Measurements from ENCODE around the gene TGFB2.

The TGFB2 gene

DNA sequence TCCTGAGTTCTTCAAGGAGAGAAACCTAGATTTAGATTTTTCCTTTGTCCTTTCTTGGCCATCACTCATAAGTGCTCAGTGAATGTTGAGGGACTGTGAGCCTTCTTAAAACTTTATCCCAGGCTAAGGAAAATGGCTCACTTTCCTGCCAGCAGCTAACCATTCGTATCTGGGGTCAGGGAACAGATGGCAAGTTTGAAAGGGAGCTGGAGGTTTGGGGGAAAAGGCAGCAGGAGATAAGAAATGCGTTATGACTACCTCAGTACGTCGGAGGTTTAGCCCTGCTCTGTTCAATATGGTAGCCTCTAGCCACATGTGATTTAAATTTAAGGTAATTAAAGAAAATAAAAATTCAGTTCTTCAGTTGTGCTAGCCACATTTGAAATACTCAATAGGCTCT is 46.7 kb upstream of the TGFB2 start:
- H3K79me1 ChIP-seq (replicated peaks; ENCODE audit: low read length, poor library complexity, severe bottlenecking), result peaks cover 21% of the 10 kb centered on the region
- H2BK12ac ChIP-seq (ENCODE audit: low read length in 2 of 2), result no peak overlapping the region
- H4K8ac ChIP-seq (ENCODE audit: low read length), result no peak overlapping the region
- H2BK5ac ChIP-seq (ENCODE audit: low read depth, low read length, poor library complexity, severe bottlenecking), result no peak overlapping the region
- H3K4me3 ChIP-seq (ENCODE audit: insufficient read depth in 1 of 2, low read depth in 1 of 2, low read length in 2 of 2), result no peak overlapping the region
- H2BK120ac ChIP-seq (ENCODE audit: low read depth, low read length), result no peak overlapping the region
- peaks cover 0 to 3% of the 10 kb centered on the region in 2 experiments for H3K36me3 ChIP-seq (ENCODE audit: control insufficient read depth in 1 of 2, insufficient read depth in 2 of 2, low read depth in 1 of 2, low read length in 2 of 2)
- no peak overlapping the region for H4K91ac ChIP-seq (ENCODE audit: low read length)
- no peak overlapping the region for H2AFZ ChIP-seq (ENCODE audit: low read depth, low read length)
- no peak overlapping the region for H3K18ac ChIP-seq (ENCODE audit: low read depth in 1 of 2, low read length in 2 of 2)
- DNase-seq, result no peak
- no peak overlapping the region for H3K4me2 ChIP-seq (ENCODE audit: low read length, poor library complexity, severe bottlenecking)
- H3K9ac ChIP-seq (ENCODE audit: low read length), result no peak overlapping the region
- H3K27me3 ChIP-seq (ENCODE audit: control insufficient read depth in 1 of 2, insufficient read depth in 1 of 2, low read length in 2 of 2), result no peaks in the 10 kb centered on the region
- no peak overlapping the region for H3K27ac ChIP-seq (ENCODE audit: low read length, poor library complexity, severe bottlenecking)
- WGBS, result 81% methylated on average over 2 of the region's 4 CpGs
- no peak overlapping the region for H3K14ac ChIP-seq (ENCODE audit: low read length in 2 of 2)
- no peak overlapping the region for H2AK5ac ChIP-seq (ENCODE audit: low read length, severe bottlenecking)
- no peak overlapping the region for H3K23ac ChIP-seq (ENCODE audit: low read length in 2 of 2)
- no peak overlapping the region for H3K4ac ChIP-seq (ENCODE audit: low read depth in 1 of 2, low read length in 2 of 2)
- no peak overlapping the region for H2BK15ac ChIP-seq (ENCODE audit: low read depth, poor library complexity, severe bottlenecking)
- H3K9me3 ChIP-seq (ENCODE audit: control insufficient read depth, low read length), result no peaks in the 10 kb centered on the region
- no peaks in the 10 kb centered on the region for H3K4me1 ChIP-seq (ENCODE audit: control insufficient read depth, insufficient read depth, low read depth, low read length)

DNA sequence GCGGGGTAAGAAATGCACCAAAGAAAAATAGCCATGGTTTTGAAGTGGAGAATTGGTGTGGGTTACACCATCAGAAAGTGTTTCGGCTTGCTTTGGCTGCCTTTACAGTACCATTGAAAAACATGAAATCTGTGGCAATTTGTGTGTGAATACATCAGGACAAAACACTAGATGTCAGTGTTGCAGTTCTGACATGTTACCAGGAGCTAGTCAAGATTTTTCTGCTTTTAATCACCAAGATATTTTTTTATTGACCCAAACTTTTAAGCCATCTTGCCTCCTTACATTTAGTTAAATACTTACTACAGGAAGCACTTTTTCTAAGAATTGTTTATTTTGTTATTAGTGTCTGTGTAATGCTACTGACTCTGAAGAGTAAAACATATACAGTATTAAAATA is 45.7 kb upstream of the TGFB2 start:
- H4K8ac ChIP-seq (ENCODE audit: low read length), result no peak overlapping the region
- H3K9me3 ChIP-seq (ENCODE audit: control insufficient read depth, low read length), result no peaks in the 10 kb centered on the region
- WGBS, result 78% methylated on average over 2 of the region's 2 CpGs

DNA sequence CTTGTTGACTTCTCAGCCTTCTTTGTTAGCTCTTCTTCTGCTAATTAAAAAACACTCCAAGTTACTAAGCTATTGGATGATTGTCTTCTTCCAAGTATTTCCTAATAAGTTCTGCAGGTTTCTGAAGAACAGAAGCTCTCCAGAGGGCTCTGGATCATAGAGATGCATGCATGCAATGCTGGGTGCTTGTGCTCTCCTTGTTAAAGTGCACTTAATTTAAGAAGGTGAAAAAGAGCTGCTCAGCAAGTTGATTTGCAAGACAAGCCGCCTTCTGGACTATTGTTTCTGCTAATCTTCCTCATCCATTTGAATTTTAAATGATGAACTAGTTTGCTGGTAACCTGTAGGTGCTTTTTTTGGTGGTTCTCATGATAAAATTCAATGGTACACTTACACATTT is 43.9 kb upstream of the TGFB2 start:
- peaks cover 1% of the 10 kb centered on the region for H3K4me1 ChIP-seq (ENCODE audit: control insufficient read depth, insufficient read depth, low read depth, low read length)
- no peak overlapping the region for H3K14ac ChIP-seq (ENCODE audit: low read length in 2 of 2)
- no peak overlapping the region for H2BK15ac ChIP-seq (ENCODE audit: low read depth, poor library complexity, severe bottlenecking)
- no peak overlapping the region for H3K4me2 ChIP-seq (ENCODE audit: low read length, poor library complexity, severe bottlenecking)
- WGBS, result no CpG with 5 or more reads among the region's 1 CpG
- no peak overlapping the region for H3K4ac ChIP-seq (ENCODE audit: low read depth in 1 of 2, low read length in 2 of 2)
- no peak for DNase-seq
- H2AFZ ChIP-seq (ENCODE audit: low read depth, low read length), result no peak overlapping the region
- peaks cover 0 to 15% of the 10 kb centered on the region in 2 experiments for H3K36me3 ChIP-seq (ENCODE audit: control insufficient read depth in 1 of 2, insufficient read depth in 2 of 2, low read depth in 1 of 2, low read length in 2 of 2)
- no peak overlapping the region for H3K23ac ChIP-seq (ENCODE audit: low read length in 2 of 2)
- no peaks in the 10 kb centered on the region for H3K9me3 ChIP-seq (ENCODE audit: control insufficient read depth, low read length)
- no peak overlapping the region for H3K9ac ChIP-seq (ENCODE audit: low read length)
- H3K4me3 ChIP-seq (ENCODE audit: insufficient read depth in 1 of 2, low read depth in 1 of 2, low read length in 2 of 2), result no peak overlapping the region
- H4K91ac ChIP-seq (ENCODE audit: low read length), result no peak overlapping the region
- peaks cover 19% of the 10 kb centered on the region for H3K79me1 ChIP-seq (replicated peaks; ENCODE audit: low read length, poor library complexity, severe bottlenecking)
- H3K27me3 ChIP-seq (ENCODE audit: control insufficient read depth in 1 of 2, insufficient read depth in 1 of 2, low read length in 2 of 2), result no peaks in the 10 kb centered on the region
- H2BK120ac ChIP-seq (ENCODE audit: low read depth, low read length), result no peak overlapping the region
- no peak overlapping the region for H3K18ac ChIP-seq (ENCODE audit: low read depth in 1 of 2, low read length in 2 of 2)
- no peak overlapping the region for H2BK5ac ChIP-seq (ENCODE audit: low read depth, low read length, poor library complexity, severe bottlenecking)
- no peak overlapping the region for H2BK12ac ChIP-seq (ENCODE audit: low read length in 2 of 2)
- no peak overlapping the region for H4K8ac ChIP-seq (ENCODE audit: low read length)
- no peak overlapping the region for H3K27ac ChIP-seq (ENCODE audit: low read length, poor library complexity, severe bottlenecking)
- no peak overlapping the region for H2AK5ac ChIP-seq (ENCODE audit: low read length, severe bottlenecking)

More for the DNA sequence above, 45.7 kb upstream of the TGFB2 start:
- no peak overlapping the region for H3K18ac ChIP-seq (ENCODE audit: low read depth in 1 of 2, low read length in 2 of 2)
- H2AFZ ChIP-seq (ENCODE audit: low read depth, low read length), result no peak overlapping the region
- no peak overlapping the region for H3K4ac ChIP-seq (ENCODE audit: low read depth in 1 of 2, low read length in 2 of 2)
- H3K4me3 ChIP-seq (ENCODE audit: insufficient read depth in 1 of 2, low read depth in 1 of 2, low read length in 2 of 2), result no peak overlapping the region
- H2BK15ac ChIP-seq (ENCODE audit: low read depth, poor library complexity, severe bottlenecking), result no peak overlapping the region
- H4K91ac ChIP-seq (ENCODE audit: low read length), result no peak overlapping the region
- H2AK5ac ChIP-seq (ENCODE audit: low read length, severe bottlenecking), result no peak overlapping the region
- no peak overlapping the region for H2BK120ac ChIP-seq (ENCODE audit: low read depth, low read length)
- DNase-seq, result peak; percentile 60
- no peak overlapping the region for H3K27ac ChIP-seq (ENCODE audit: low read length, poor library complexity, severe bottlenecking)
- H3K23ac ChIP-seq (ENCODE audit: low read length in 2 of 2), result no peak overlapping the region
- H2BK5ac ChIP-seq (ENCODE audit: low read depth, low read length, poor library complexity, severe bottlenecking), result no peak overlapping the region
- H3K14ac ChIP-seq (ENCODE audit: low read length in 2 of 2), result no peak overlapping the region
- H3K4me2 ChIP-seq (ENCODE audit: low read length, poor library complexity, severe bottlenecking), result no peak overlapping the region
- peaks cover 17% of the 10 kb centered on the region for H3K79me1 ChIP-seq (replicated peaks; ENCODE audit: low read length, poor library complexity, severe bottlenecking)
- H3K4me1 ChIP-seq (ENCODE audit: control insufficient read depth, insufficient read depth, low read depth, low read length), result no peaks in the 10 kb centered on the region
- peaks cover 0 to 3% of the 10 kb centered on the region in 2 experiments for H3K36me3 ChIP-seq (ENCODE audit: control insufficient read depth in 1 of 2, insufficient read depth in 2 of 2, low read depth in 1 of 2, low read length in 2 of 2)
- H2BK12ac ChIP-seq (ENCODE audit: low read length in 2 of 2), result no peak overlapping the region
- no peaks in the 10 kb centered on the region for H3K27me3 ChIP-seq (ENCODE audit: control insufficient read depth in 1 of 2, insufficient read depth in 1 of 2, low read length in 2 of 2)
- peak overlapping the region; percentile 57 for H3K9ac ChIP-seq (ENCODE audit: low read length)

DNA sequence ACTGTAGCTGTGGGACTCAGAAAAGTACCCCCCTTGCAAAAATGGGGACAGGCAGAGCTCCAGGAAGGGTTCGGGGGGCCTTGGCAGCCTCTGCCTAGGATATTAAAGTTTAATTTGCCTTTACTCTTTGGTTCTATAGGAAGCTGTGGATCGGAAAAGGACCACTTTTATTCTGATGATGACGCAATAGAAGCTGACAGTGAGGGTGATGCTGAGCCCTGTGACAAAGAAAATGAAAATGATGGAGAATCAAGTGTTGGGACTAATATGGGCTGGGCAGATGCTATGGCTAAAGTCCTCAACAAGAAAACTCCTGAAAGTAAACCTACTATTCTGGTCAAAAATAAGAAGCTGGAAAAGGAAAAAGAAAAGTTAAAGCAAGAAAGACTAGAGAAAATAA is 43.0 kb upstream of the TGFB2 start:
- no peak overlapping the region for H2BK12ac ChIP-seq (ENCODE audit: low read length in 2 of 2)
- H3K79me1 ChIP-seq (replicated peaks; ENCODE audit: low read length, poor library complexity, severe bottlenecking), result peaks cover 18% of the 10 kb centered on the region
- H3K4ac ChIP-seq (ENCODE audit: low read depth in 1 of 2, low read length in 2 of 2), result no peak overlapping the region
- H2BK120ac ChIP-seq (ENCODE audit: low read depth, low read length), result no peak overlapping the region
- no peak overlapping the region for H2AFZ ChIP-seq (ENCODE audit: low read depth, low read length)
- H3K4me2 ChIP-seq (ENCODE audit: low read length, poor library complexity, severe bottlenecking), result no peak overlapping the region
- H2BK5ac ChIP-seq (ENCODE audit: low read depth, low read length, poor library complexity, severe bottlenecking), result no peak overlapping the region
- 97% methylated on average over 3 of the region's 3 CpGs for WGBS
- H3K14ac ChIP-seq (ENCODE audit: low read length in 2 of 2), result no peak overlapping the region
- no peaks in the 10 kb centered on the region for H3K27me3 ChIP-seq (ENCODE audit: control insufficient read depth in 1 of 2, insufficient read depth in 1 of 2, low read length in 2 of 2)
- H4K91ac ChIP-seq (ENCODE audit: low read length), result no peak overlapping the region
- no peak for DNase-seq
- no peak overlapping the region for H3K18ac ChIP-seq (ENCODE audit: low read depth in 1 of 2, low read length in 2 of 2)
- H3K27ac ChIP-seq (ENCODE audit: low read length, poor library complexity, severe bottlenecking), result no peak overlapping the region
- H2AK5ac ChIP-seq (ENCODE audit: low read length, severe bottlenecking), result no peak overlapping the region
- no peak overlapping the region for H3K23ac ChIP-seq (ENCODE audit: low read length in 2 of 2)
- peaks cover 0 to 17% of the 10 kb centered on the region in 2 experiments for H3K36me3 ChIP-seq (ENCODE audit: control insufficient read depth in 1 of 2, insufficient read depth in 2 of 2, low read depth in 1 of 2, low read length in 2 of 2)
- no peak overlapping the region for H3K9ac ChIP-seq (ENCODE audit: low read length)
- no peaks in the 10 kb centered on the region for H3K9me3 ChIP-seq (ENCODE audit: control insufficient read depth, low read length)
- H3K4me1 ChIP-seq (ENCODE audit: control insufficient read depth, insufficient read depth, low read depth, low read length), result peaks cover 1% of the 10 kb centered on the region
- no peak overlapping the region for H3K4me3 ChIP-seq (ENCODE audit: insufficient read depth in 1 of 2, low read depth in 1 of 2, low read length in 2 of 2)
- no peak overlapping the region for H4K8ac ChIP-seq (ENCODE audit: low read length)
- H2BK15ac ChIP-seq (ENCODE audit: low read depth, poor library complexity, severe bottlenecking), result no peak overlapping the region

Data from mesenchymal stem cell (in vitro differentiated cells and primary cell).